NCI-H345 treated with DMSO at 0.1 percent for 48 hours (cell line): ENCODE measurements around the gene SLC7A1.
"Not testable (repeated sequence)": the region's sequence is repeated elsewhere in the genome, so short reads cannot be mapped to it uniquely, and the experiment has no call there.

ENCODE experiments used
- DNase-seq: peaks from one replicate; lab custom pipeline; 2025; ENCODE audit not compliant: unreplicated experiment; lab: John Stamatoyannopoulos, UW

SLC7A1 gene

DNA sequence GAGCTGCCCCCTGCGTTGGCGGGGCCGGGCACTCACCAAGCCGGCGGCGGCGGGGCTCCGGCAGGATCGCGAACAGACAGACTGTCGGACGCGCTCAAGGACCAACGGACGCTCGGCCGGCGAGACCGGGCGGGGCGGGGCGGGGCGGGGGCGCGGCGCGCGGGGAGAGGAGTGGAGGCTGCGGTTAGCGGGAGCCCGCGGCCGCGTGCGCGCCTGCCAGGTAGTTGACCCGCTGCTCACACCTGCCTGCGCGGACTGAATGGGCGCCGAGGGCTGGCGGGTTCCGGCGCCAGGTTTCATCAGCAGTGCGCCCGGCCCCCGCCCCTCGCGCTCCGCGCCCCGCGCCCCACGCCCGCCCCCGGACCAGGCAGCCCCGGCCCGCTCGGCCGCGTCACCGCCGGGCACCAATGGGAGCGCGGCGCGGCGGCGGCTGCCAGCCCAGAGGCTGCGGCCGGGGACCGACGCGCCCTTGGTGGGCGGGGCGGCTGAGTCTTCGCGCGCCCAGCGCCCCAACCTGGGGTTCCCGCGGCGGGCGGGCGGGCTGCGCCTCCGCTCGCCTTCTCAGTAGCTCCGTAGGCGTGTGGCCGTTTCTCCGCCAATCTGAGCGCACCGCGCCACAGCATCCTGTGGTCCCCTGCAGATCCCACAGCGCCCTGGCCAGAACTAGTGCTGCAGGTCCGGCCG, at the start of gene SLC7A1:
SLC7A1 (minus strand) TSS at position 309 of the 684 bp plus-strand sequence. CDS start 59,500 bp downstream, outside the sequence.
- DNase-seq, result peak; percentile 51

GRCh38 chr13:29640665-29641064, 45.2 kb upstream of the SLC7A1 start:
- no peak for DNase-seq

DNA sequence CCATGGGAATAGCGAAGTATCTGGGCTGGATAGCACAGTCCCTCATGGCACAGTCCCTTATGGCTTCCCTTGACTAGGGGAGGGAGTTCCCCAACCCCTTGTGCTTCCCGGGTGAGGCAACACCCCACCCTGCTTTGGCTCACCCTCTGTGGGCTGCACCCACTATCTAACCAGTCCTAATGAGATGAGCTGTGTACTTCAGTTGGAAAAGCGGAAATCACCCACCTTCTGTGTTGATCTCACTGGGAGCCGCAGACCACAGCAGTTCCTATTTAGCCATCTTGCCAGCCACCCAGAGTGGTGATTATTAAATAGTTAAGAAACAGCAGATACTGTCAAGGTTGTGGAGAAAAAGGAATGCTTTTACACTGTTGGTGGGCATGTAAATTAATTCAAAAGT, 41.3 kb upstream of the SLC7A1 start:
- not testable (repeated sequence) for DNase-seq

DNA sequence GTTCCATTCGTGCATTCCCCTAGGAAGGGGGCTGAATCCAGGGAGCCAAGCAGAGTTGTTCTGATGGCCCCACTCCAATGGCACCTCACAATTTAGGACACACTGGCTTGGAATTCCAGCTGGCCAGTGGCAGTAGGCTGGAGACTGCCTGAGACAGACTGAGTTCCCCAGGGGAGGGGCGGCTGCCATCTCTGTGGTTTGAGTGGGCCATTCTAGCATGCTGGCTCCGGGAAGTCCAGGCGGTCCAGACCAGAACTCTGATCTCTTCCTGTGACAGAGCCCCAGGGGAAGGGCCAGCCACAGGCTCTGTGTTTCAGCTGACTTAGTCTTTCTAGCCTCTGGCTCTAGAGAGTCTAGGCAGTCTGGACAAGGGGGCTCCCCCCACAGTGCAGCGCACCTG, 29.5 kb upstream of the SLC7A1 start:
- DNase-seq, result no peak

DNA sequence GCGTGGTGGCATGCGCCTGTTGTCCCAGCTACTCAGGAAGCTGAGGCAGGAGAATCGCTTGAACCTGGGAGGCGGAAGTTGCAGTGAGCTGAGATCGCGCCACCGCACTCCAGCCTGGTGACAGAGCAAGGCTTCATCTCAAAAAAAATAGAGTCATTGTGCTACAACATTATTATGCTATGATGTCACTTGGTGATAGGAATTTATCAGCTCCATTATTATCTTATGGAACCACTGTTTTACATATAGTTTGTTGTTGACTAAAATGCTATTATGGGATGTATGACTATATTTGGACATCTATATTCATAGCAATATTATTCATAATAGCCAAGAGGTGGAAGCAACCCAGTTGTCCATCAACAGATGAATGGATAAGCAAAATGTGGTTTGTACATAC, 26.4 kb upstream of the SLC7A1 start:
- DNase-seq, result no peak

- DNase-seq, result no peak
Observed at GRCh38 chr13:29621051-29621800, 25.7 kb upstream of the SLC7A1 start.

DNA sequence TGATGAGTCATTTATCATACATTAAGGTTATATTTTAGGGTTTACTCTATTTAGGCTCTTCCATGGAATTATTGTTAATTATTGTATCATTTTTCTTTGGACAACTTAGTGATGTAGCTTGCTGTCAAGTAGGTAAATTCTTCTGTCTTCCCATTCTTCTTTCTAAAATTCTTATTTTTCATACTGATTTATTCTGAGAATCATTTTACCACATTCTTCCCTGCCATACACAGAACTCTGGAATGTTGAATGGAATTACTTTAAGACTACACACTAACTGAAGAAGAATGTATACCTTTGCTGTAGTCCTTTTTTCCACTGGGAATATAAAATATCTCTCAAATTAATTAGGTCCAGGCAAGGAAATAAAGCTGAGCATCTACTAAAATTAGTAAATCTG, 24.5 kb upstream of the SLC7A1 start:
- DNase-seq, result no peak

DNA sequence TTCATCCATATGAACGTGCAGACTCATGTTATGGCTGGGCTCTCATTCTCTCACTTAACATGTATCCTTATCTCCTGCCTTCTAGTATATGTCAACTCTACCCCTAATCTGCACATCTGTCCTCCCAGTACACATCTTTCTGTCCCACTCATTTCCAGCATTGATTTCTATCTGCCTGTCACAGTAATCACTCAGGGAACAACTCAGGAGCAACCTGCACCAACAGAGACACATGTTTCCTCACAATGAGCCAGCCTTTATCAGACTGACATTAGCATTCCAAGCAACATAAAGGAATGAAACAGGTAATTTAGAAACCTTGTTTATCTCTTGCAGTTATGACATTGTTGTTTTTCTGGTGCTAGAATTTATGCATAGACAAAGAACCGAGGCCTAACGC, 17.6 kb upstream of the SLC7A1 start:
- DNase-seq, result no peak

DNA sequence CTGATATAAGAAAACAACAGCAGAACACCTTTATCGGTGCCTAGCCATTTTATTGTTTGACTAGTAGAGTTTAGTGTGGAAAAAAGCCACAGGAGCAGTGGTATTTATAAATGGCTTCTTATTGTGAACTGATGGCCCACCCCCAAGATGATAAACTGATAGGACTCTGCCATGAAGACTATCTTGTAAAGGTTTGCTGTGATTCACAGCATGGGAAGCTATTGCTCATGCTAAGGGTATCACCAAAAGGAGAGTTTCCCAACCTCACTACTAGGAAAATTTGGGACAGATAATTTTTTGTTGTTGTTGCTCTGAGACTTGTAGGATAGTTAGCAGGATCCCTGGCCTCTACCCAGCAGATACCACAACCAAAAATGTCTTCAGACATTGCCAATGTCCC, 12.0 kb upstream of the SLC7A1 start:
- DNase-seq, result no peak

DNA sequence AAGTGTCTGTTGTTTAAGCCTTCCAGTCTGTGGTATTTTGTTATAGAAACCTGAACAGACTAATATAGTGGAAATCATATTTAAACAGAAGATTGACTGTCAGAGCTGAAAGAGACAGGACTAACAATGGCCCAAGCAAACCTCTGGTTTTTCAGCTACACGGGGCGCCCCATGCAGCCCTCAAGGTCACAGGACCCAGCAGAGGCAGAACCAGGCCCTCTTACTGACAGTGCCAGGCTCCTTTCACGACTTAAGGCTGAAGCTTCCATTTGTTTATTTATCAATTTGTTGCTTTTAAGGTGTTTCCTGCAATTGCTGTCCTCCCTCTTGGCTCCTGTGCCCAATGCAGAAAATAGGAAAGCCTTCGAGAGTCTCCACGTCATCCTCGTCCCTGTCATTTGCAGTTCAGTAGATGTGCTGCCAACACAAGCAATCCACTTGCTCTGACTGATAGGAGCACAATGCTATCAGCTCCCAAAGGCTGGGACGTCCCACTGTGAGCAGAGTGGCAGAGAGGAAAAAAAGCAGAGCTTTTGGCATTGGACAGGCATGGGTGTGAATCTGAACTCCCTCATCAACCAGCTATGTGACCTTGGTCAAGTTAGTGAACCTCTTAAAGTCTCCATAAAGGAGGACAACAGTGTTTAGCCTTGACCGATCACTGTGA, 10.5 kb upstream of the SLC7A1 start:
- no peak for DNase-seq

GRCh38 chr13:29598321-29598720, 2.8 kb upstream of the SLC7A1 start:
- DNase-seq, result no peak

- no peak for DNase-seq
Observed at GRCh38 chr13:29597706-29598105, 2.2 kb upstream of the SLC7A1 start.

DNA sequence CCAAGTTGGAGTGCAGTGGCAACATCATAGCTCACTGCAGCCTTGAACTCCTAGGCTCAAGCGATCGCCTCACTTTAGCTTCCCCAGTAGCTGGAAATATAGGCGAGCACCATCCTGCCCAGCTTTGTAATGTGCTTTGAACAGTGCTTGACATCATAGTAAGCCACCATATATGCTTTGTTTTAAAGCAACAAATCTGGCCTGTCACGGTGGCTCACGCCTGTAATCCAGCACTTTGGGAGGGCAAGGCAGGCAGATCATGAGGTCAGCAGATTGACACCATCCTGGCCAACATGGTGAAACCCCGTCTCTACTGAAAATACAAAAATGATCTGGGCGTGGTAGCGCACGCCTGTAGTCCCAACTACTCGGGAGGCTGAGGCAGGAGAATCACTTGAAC, 1.8 kb upstream of the SLC7A1 start:
- DNase-seq, result no peak

GRCh38 chr13:29596064-29596418, 553 bp upstream of the SLC7A1 start:
- no peak for DNase-seq

DNA sequence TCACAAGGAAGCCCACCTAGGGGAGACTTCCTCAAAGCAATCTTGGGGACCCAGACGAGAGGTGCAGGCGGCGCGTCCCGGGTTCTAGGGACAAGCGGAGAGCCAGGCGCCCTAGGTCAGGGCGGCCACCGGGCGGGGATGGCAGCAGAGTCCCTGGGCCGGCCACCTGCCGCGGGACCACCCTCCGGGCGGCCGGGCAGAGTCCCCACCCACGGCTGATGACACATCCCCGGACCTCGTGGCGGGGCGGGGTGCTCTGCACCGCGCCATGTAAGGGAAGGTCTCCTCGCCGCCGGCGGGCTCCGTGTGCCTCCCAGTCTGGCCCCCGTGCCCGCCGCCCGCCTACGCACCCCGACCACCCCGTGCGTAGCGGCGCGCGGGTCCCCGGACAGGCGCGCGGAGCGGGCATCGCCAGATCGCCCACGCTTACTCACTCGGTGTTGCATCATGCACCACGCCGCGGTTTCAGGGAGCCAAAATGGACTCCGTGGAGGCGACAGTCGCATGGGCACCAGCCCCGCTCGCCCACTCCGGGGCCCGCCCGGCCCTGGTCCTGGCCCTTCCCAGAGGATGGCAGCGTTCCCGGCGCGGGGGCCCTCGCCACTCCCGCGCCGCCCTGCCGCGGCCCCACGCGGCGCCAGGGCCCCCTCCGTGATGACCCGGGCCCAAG, 643 bp downstream of the SLC7A1 start:
- DNase-seq, result no peak

DNA sequence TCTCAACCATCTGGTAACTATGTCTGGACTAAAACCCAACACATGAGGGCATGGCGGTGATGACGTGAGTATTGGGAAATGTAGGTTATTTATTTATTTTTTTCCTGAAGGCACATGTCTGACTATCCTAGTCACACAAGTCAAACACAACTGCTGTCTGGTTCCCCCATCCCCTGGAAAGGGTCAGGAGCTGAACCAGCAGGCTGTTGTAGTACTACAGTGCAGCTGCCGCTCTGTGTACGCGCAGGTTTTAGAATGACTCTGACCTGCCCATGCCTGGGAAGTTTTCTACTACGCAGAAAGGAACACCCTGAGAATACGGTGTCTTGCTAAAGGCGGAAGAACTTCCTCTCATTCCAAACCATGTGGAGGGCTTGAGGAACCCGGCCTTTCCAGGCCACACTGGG, 1.2 kb downstream of the SLC7A1 start:
- DNase-seq, result no peak

GRCh38 chr13:29593605-29594297, 1.7 kb downstream of the SLC7A1 start:
- DNase-seq, result no peak

- no peak for DNase-seq
Observed at GRCh38 chr13:29591310-29591709, 4.2 kb downstream of the SLC7A1 start.

GRCh38 chr13:29589967-29590366, 5.5 kb downstream of the SLC7A1 start:
- no peak for DNase-seq

- no peak for DNase-seq
Observed at GRCh38 chr13:29589234-29589633, 6.3 kb downstream of the SLC7A1 start.

DNA sequence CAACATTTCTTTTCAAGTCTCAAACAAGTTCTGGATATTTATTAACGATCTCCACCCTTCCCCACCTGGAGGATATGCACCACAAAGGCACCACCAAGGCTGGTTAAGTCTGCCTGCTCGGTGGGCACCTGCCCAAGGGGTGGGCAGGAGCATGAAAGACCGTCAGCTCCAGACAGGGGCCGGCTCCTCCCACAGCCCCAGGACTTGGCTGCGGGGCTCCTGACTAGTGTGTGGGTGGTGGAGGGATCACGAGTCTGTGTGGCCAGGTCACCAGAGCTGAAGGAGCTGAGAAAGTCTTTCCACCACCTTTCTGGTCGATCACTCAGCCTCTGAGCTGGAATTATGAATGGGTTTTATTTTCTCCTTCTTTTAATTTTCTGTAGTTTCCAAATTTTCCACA, 7.8 kb downstream of the SLC7A1 start:
- no peak for DNase-seq
